Measurements from ENCODE around the gene TNNT2.
A peak's percentile ranks its signal among the peaks of the same experiment; 100 is the strongest.

TNNT2 gene

DNA sequence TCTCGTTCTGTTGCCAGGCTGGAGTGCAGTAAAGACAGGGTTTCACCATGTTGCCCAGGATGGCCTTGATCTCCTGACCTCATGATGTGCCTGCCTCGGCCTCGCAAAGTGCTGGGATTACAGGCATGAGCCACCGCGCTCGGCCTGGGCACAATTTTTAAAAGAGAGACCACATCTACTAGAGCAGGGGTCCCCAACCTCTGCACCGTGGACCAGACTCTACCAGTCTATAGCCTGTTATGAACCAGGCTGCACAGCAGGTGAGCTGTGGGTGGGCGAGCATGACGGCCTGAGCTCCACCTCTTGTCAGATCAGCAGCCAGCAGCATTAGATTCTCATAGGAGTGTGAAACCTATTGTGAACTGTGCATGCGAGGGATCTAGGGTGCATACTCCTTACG is 20.8 kb downstream of the TNNT2 start:
- DNase-seq (ENCODE audit: low read depth in 2 of 2) = no peak

DNA sequence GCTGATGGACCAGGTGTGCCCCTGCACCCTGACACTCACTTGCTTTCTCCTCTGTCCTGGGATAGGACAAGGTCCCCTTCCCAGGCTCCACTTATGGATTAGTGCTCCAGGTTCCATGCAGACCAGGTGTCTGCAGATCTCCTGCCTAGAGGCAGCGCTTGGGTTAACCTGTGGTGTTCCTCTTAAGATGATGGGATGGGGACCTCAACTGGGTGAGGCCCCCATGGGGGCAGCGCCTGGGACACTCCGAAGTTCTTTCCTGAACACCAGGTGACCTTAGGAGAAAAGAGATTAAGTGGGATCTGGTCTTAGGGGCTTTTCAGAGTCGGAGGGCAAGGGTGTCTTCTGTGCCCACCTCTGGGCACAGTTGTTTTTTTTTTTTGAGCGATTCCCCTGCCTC is 21.2 kb downstream of the TNNT2 start:
- no peak for DNase-seq (ENCODE audit: low read depth in 2 of 2)

DNA sequence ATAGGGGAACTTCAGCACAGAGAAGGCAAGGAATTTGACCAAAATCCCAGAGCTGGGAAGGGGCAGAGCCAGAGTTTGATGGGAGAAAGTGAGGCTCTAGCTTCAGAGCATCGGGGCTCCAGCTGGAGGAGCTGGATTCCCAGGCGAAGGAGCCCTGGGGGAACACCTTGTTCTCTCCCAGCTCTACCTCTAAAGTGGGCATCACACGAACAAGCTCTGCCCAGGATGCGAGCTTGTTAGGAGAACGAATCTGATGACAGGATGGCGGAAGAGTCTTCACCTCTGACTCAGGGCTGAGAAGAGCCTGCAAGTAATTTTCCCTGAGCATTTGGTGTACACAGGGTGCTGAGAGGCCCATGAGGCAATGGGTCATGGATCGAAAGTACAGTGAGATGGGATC is 22.0 kb downstream of the TNNT2 start:
- DNase-seq (ENCODE audit: low read depth in 2 of 2) = no peak

DNA sequence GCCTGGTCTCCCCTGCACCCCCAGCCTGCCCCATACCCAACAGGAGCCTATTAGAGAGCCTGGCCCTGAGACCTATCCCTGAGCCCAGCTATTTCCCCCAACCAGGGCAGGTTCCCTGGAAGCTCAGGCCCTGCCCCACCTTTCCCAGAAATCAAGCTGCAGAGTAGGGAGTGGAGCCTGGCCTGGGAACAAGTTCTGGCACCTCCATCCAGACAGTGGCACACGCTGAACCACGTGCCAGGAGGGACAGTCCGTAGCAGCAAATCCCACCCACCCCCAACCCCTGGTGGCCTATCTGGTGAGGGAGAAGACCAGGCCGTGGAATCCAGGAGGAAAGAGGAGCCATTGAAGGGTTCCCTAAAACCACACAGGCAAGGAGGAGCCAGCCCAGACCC is 22.6 kb downstream of the TNNT2 start:
- DNase-seq (ENCODE audit: low read depth in 2 of 2) = no peak

DNA sequence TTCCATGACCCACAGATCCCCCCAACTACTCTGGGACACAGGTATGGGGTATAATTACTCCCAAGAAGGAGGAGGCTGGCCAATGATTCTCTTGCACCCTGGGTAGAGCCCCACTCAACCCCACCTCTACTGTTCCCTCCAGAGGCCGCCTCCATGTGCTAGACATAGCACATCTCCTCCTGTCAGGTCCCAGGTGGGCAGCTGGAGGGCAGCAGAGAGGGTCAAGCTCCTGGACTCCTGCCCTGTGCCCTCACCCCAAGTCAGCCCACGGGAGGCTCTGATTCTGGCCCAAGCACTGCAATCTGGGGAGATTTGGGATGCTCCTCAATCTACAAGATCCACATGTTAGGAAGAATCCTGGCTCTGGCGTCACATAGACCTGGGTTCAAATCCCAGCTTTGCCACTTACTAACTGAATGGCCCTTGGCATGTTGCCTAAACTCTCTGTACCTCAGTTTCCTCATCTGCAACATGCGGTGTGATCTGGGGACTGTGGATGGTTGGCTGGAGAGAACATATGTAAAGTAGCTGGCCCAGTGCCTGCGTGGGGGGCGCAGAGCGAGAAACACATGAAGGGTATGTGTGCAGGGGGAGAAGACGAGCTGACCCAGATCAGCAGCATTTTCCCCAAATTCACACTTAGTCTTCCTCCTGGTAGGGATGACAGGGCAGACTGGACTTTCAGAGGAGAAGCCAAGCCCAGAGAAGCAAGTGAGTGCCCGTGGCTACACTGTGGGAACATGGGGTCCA is 23.2 kb downstream of the TNNT2 start:
- no peak for DNase-seq (ENCODE audit: low read depth in 2 of 2)

DNA sequence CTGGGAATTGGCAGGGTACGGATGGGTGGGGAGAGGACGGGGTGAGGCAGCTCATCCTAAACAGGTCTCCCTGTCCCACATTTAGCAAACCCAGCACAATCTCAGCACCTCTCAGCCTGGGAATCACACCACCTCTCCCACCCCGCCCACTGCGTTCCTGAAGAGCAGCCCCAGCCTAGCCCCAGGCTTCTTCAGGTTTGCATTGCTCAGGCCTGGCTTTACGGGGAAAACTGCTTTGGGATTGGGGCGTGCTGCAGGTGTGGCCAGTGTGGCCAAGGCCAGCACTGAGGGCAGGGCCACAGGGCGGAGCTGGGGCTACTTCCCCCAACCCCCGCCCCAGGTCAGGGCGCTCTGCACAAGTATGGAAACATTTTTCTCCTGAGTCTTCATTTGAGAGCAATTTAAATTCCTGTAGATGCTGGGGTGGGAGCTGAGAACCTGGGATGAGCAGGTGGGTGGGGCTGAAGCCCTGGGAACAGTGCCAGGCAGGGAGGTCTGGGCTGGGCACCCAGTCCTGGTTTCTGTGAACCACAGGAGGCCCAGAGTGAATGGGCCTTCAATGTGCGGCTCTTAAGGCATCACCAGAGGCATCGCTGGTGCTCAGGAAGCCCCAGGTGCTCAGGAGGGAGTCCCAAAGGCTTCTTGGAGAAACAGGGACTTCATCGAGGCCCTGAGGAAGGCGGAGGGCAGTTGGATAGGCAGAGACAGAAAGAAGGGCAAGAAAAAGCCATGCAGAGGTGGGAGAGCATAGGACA is 24.1 kb downstream of the TNNT2 start:
- DNase-seq (ENCODE audit: low read depth in 2 of 2) = no peak

DNA sequence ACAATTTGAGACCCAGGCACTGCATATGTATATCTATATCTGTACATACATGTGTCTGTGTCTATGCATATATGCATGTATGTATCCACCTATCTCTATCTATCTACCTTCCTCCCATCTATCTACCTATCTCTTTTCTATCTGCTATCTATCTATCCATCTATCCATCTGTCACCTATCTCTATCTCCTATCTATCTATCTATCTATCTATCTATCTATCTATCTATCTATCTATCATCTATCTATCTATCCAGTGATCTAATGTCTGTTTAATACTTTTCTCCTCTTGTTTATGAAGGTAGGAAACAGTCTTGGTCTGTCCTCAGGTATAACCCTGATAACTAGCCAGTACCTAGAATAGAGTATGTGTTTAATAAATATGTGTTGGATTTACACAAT is 25.9 kb downstream of the TNNT2 start:
- no peak for DNase-seq (ENCODE audit: low read depth in 2 of 2)

DNA sequence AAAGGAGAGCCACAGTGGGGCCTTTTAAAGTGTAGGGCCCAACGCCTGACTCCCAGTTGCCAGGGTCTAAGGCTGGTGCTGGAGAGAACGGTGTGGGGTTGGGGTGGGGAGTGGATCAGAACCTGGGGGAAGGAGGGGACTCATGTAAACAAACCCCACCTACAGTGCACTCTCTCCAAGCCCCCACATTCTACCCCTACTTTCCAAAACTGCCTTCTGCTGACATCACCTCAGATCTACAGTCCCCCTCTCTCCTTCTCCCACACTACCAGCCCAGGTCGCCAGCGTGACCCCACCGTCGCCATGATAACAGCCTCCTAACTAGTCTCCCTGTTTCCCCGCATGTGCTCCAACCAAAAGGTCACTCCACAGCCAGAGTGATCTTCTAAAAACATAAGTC is 26.6 kb downstream of the TNNT2 start:
- DNase-seq (ENCODE audit: low read depth in 2 of 2) = no peak

DNA sequence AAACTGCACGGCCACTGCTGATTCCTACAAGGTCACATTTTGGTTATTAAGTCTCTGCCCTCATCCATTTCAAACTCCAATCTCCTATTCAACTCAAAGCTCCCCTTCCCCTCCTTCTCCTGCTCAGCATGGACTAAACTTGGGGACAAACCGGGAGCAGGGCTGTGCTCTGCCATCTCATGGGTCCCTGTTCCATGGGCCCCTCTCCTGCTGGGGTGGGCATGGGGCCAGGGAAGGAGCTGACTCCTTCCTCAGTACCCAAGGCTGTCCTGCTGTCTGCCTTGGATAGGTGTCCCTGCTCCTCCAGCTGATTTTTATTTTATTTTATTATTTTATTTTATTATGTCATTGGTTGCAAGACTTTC is 27.1 kb downstream of the TNNT2 start:
- no peak for DNase-seq (ENCODE audit: low read depth in 2 of 2)

DNA sequence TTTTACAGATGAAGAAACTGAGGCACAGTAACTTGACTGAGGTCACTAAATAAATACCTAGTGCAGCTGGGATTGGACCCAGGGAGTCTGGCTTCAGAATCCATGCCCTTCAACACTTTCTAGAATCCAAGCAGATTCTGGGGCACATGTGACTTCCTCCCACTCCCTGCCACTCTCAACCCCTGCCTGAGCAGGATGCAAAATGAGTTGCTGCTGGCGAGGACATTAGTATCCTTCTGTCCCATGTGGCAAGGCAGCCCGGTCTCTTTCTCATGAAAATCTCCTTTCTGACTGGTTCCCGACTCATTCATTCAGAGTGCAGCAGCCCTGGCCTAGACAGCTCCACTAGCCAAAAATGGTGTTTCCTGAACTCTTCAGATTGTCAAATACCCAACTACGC is 28.4 kb downstream of the TNNT2 start:
- DNase-seq (ENCODE audit: low read depth in 2 of 2) = no peak

DNA sequence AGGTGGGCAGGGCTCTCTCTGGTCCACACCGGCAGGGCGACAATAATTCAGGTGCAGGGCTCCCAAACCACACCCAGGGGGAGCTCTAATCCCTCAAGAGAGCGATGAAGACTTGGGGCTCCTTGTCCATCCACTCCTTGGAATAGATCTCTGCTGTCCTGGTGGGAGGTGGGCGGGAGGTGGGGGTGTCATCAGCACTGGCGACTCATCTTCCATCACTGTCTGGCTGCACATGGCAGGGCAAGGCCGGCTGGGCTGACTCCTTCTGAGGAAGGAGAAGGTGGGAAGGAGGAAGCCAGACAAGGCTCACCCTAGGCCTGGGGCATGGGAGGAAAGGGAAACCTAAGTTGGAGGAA is 29.3 kb downstream of the TNNT2 start:
- DNase-seq (ENCODE audit: low read depth in 2 of 2) = peak in 1 of 2 donors; percentile 10

DNA sequence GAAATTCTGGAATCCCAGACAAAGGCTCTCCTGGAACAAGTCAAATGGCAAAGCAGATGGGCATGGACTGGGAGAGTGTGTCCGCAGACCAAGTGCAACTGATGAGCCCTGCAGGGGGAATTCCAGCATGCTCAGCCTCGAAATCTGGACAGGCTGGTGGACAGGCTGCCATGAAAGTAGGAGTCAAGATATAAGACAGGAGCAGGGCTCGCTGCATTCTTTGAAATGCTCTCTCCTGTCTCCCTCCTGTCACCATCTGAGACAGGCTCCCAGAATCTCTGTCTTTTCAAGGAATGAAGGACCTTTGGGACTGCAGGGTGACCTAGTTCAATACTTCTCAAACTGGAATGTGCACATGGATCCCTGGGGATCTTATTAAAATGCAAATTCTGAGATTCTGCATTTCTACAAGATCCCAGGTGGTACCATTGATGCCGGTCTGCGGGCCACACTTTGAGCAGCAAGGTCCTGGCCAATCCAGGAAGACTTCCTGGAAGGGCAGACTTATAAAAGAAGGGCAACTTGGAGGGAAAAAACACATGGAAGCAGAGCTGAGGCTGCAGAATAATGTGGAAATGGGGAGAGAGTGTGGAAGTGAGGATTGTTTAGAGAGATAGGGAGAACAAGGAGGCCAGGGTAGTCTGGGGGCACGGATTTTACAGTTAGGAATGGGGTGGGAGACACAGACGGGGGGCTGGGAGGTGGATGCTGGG is 29.8 kb downstream of the TNNT2 start:
- no peak for DNase-seq (ENCODE audit: low read depth in 2 of 2)

DNA sequence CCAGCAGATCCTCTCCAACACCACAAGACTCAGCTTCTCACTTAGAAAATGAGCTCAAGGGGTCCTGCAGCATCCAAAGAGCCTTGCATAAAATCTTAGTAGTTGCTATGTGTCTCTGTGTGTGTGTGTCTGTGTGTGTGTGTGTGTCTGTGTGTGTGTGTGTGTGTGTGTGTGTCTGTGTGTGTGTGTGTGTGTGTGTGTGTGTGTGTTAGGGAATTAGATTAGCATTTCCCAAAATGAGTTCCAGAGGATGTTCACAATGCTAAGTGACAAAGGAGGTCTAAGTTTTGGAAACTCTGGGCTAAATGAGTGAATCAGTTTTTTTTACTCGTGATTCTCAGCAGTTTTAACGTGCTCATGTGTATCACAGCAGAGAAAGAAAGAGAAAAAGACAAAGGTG is 30.5 kb downstream of the TNNT2 start:
- DNase-seq (ENCODE audit: low read depth in 2 of 2) = no peak

DNA sequence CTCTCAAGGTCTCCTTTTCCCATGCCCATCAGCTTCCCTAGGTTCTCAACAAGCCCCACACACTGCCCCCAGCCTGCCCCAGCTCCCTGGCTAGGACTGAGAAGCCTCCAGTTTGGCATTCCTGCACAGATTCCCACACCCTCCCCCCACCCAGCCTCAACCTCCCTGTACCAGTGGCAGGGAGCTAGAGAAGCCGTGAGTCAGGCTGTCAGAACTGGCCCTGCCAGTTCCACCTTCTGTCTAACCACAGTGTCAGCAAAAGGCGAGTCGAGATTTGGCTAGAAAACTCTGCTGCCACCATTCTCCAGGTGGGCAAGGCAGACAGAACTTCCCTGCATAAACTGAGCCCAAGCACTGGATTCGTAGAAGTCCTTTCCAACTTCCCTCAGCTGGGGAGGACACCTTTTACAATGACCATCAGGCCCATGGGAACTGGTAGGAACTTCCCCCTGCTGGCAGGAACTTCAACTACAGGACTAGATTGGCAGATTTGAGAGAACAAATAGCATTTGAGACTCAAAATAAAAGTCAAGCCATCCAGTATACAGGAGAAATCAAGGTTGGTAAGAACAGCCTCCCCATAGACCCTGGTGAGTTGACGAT is 31.0 kb downstream of the TNNT2 start:
- DNase-seq (ENCODE audit: low read depth in 2 of 2) = no peak

DNA sequence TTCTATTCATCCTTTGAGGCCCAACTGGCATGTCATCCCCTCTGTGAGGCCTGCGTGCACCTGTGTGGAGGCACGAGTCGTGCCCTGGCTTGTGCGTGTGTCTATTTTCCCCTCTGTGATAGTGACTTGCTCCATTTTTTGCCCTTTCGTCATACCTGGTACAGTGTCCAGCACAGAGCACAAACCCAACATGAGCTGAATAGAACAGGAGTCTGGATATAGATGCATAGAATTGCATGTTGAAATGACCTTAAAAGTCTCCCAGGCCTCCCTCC is 32.5 kb downstream of the TNNT2 start:
- no peak for DNase-seq (ENCODE audit: low read depth in 2 of 2)

DNA sequence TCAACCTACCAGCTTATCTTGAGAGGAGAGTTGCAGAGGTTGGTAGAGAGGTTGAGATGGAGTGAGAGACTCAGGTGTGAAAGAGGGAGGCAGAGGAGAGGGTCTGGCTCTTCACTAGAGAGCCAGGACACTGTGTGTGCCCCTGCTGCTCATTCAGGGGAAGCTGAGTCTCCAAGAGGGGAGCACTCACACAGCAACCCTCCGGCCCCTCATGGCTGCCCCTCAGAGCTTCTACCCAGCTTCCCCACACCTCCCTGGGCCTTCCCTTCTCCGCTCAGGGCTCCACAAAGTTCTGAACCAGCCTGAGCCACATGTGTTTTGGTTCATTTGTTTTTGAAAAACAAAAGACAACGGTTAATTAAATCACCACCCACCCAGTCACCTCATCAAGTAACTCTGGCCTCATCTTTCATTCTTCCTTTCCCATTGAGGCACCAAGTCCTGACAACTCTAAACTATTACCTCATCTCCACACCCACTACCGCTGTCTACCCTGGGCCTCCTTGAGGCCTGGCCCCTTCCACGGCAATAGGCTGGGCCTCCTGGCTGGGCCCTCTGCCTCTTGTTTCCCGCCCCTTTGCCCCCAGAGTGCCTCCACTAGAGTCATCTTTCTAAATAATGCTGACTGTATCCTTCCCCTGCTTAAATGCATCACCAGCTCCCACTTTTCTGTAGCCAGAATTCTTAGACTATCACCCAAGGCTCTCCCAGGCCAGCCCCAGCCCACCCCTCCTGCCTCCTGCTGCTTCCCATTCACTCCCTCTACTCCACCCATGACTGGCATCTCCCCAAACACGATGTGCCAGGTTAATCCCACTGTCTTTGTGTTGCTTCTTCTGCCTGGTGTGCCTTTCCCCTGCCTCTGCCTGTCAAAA is 33.0 kb downstream of the TNNT2 start:
- no peak for DNase-seq (ENCODE audit: low read depth in 2 of 2)

DNA sequence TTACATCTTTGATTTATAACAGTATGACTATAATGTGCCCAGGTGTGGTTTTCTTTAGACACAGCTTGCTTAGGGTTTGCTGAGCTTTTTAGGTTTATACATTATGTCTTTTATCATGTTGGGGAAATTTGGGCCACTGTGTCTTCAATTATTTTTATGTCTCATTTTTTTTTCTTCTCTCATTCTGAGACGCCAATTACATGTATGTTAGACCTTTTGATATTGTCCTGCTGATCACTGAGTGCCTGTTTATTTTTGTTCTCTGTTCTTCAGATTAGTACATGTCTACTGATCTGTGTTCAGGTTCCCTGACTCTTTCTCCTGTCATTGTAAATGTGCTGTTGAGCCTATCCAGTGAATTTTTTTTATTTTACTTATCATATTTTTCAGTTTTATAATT is 36.1 kb downstream of the TNNT2 start:
- DNase-seq (ENCODE audit: low read depth in 2 of 2) = no peak

DNA sequence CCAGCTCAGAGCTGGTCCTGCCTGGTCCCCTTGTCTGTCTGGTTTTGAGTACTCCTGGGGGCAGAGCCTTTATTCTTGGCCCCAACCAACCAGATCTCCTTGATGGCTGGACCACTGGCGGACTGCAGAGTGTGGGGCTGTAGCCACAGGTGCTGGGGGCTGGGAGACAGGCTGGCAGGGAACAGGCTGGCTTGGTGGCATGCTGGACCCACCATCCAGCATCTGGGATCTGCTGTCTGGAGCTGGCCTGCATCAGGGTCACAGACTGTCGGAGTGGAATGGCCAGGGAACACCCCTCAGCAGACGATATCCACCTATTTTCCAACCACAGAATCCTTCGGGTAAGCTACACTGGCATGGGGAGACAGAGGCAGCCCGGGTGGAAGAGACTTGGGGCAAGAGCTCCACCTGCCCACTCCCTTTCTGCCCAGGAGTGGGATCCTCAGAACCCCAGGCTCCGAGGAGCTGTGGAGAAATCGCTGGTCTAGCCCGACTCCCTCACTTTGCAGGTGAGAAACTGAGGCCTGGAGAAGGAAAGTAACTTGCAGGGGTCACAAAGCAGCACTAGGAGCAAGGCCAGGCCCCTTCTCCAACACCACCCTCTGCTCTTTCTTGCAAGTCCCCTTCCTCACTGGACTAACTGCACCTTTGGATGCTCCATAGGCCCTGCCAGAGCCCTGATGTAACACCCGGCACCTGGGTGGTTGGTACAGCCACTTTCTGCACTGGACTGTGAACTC is 40.6 kb downstream of the TNNT2 start:
- no peak for DNase-seq (ENCODE audit: low read depth in 2 of 2)

DNA sequence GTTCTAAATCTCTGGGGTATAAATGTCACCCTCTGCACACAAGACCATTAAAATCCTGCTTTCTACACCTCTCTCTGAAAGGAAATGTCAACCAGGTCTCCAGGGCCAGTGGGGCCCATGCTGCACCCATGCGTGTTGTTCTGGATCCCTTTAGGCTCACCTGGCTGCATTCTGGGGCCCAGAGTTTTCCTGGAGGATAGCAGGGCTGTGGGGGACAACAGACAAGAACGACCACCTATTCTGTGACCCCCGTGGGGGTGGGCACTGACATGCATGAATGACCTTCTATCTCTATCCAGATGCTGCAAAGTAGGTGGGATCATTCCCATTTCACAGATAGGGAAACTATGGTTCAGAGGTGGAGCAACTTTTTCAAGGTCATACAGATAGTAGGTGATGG is 41.6 kb downstream of the TNNT2 start:
- DNase-seq (ENCODE audit: low read depth in 2 of 2) = no peak

DNA sequence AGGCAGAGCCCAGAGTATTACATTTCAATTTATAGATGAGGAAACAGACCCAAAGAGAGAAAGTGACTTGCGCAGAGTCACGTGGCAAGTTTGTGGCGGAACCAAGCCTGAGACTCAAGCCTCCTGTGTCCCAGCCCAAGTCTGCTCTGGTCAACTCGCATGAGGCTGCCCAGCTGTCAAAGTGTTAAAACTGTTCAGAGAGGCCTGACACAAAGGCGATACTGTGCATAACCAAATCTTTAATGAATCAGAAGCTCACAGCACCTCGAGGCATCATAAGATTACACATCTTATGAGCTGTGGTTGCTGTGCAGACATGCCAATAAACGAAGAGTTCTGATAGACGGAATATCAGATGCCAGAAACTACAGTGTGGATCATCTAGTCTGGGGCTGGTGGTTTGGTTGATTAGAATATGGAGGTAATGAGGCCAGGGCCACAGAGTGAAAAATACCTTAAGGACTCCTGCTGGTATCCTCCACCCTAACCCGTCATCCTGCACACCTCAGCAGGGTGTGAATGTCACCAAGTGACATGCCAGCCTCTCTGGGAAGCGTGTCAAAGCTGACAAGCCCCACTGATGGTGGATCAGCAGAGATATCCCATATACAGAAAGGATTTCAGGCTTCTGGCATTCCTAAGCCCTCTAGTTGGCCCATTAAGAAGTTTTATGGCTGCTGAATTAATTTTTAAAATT is 42.2 kb downstream of the TNNT2 start:
- no peak for DNase-seq (ENCODE audit: low read depth in 2 of 2)
